Neural progenitor cell (in vitro differentiated cells): ENCODE results near the gene PHACTR1. TPM values are rescaled to one million over a fixed set of nuclear protein-coding genes. Genes with fewer than 3 reads are reported as not detected.

ENCODE experiments used
- DNase-seq: peaks from one replicate; pipeline ENCODE4 v3.0.0-alpha.2; 2016; ENCODE audit warnings: low spot score
- H2AFZ ChIP-seq: fragments of 200-600 bp; sonication (generic); replicated peaks from 2 replicates; pipeline ENCODE4 v1.6.1; 2016; ENCODE audit warnings: antibody characterized with exemption
- H3F3A ChIP-seq: fragments of 200-600 bp; sonication (generic); 2 replicates; pipeline ENCODE4 v1.6.1; 2016; ENCODE audit warnings: antibody characterized with exemption, low read depth
- H3K27ac ChIP-seq: fragments of 200-600 bp; sonication (generic); 2 replicates; pipeline ENCODE4 v1.5.1; 2016; ENCODE audit warnings: mild to moderate bottlenecking
- H3K27me3 ChIP-seq: fragments of 200-600 bp; sonication (generic); 2 replicates; pipeline ENCODE4 v1.6.1; 2016; ENCODE audit warnings: mild to moderate bottlenecking, moderate library complexity
- H3K36me3 ChIP-seq: fragments of 200-600 bp; sonication (generic); 2 replicates; pipeline ENCODE4 v1.5.1; 2016
- H3K4me1 ChIP-seq: fragments of 200-600 bp; sonication (generic); 2 replicates; pipeline ENCODE4 v1.6.1; 2016; ENCODE audit warnings: mixed run types
- H3K4me2 ChIP-seq: fragments of 200-600 bp; sonication (generic); 2 replicates; pipeline ENCODE4 v1.6.1; 2016
- H3K4me3 ChIP-seq: fragments of 200-600 bp; sonication (generic); 2 replicates; pipeline ENCODE4 v1.5.1; 2016
- H3K79me2 ChIP-seq: fragments of 200-600 bp; sonication (generic); 2 replicates; pipeline ENCODE4 v1.6.1; 2016; ENCODE audit warnings: low read depth
- H3K9ac ChIP-seq: fragments of 200-600 bp; sonication (generic); 2 replicates; pipeline ENCODE4 v1.6.1; 2016
- H3K9me3 ChIP-seq: fragments of 200-600 bp; sonication (generic); 2 replicates; pipeline ENCODE4 v1.5.1; 2016; ENCODE audit warnings: low read depth
- H4K20me1 ChIP-seq: fragments of 200-600 bp; sonication (generic); 2 replicates; pipeline ENCODE4 v1.6.1; 2016; ENCODE audit warnings: low read depth
- H3K27ac Mint-ChIP-seq: 3 replicates; pipeline ENCODE4 v1.8.0; 2021; ENCODE audit warnings: mixed read lengths
- H3K27me3 Mint-ChIP-seq: 2 replicates; pipeline ENCODE4 v1.8.0; 2022; ENCODE audit warnings: low read depth, mild to moderate bottlenecking, inconsistent platforms, moderate library complexity, mixed read lengths; ENCODE audit not compliant: insufficient read depth
- H3K36me3 Mint-ChIP-seq: 3 replicates; pipeline ENCODE4 v1.8.0; 2021; ENCODE audit warnings: mixed read lengths
- H3K4me1 Mint-ChIP-seq: 3 replicates; pipeline ENCODE4 v1.8.0; 2021; ENCODE audit warnings: mixed read lengths
- H3K4me3 Mint-ChIP-seq: 3 replicates; pipeline ENCODE4 v1.8.0; 2021; ENCODE audit warnings: mild to moderate bottlenecking, moderate library complexity, mixed read lengths
- H3K9me3 Mint-ChIP-seq: 3 replicates; pipeline ENCODE4 v1.8.0; 2020; ENCODE audit warnings: mixed read lengths
- EZH2 ChIP-seq: fragments of 200-600 bp; sonication (generic); IDR thresholded peaks from 2 replicates; pipeline ENCODE4 v1.6.1; 2017; ENCODE audit warnings: antibody characterized with exemption, mild to moderate bottlenecking, moderate library complexity
- EZH2phosphoT487 ChIP-seq: fragments of 200-600 bp; sonication (generic); IDR thresholded peaks from 2 replicates; pipeline ENCODE4 v1.6.1; 2017; ENCODE audit warnings: antibody characterized with exemption
- total RNA-seq: library from RNA; depleted of rRNA; stranded (reverse); fragments of >200 nt; gene quantifications from 2 replicates; pipeline ENCODE4 v1.2.3, GENCODE V29; 2015; ENCODE audit warnings: low replicate concordance
- TF ChIP-seq, protein P1 (sequence below): fragments of 200-600 bp; sonication (generic); IDR thresholded peaks from 2 replicates; pipeline ENCODE4 v1.5.1; 2017; ENCODE audit warnings: antibody characterized with exemption, mild to moderate bottlenecking

PHACTR1 gene
- total RNA-seq, 1 donor from 2014 or later: 2.4 TPM

DNA sequence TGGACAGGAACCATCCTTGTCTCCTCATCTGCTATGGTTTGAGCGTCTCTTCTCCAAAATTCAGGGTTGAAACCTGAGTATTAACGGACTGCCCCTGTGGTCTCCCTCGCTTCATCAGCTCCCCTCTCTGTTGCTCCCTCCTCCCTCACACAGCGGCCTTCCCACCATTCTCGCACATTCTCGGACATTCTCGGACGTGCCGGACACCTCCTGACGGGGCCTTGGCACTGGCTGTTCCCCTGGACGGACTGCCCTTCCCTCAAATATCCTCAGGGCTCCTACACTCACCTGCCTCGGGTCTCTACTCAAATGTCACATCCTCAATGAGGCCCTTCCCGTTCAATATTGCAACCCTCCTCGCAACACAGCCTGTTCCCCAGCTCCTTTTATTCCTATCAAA is 496.0 kb downstream of the PHACTR1 start:
- H3K9me3 Mint-ChIP-seq: no peaks in the 10 kb centered on the region
- H3K27me3 ChIP-seq: no peaks in the 10 kb centered on the region
- H3K4me3 ChIP-seq: no peak overlapping the region
- no peak overlapping the region for H3K4me3 Mint-ChIP-seq
- no peak overlapping the region for H3K27ac ChIP-seq
- no peak overlapping the region for H3K9ac ChIP-seq
- no peaks in the 10 kb centered on the region for H4K20me1 ChIP-seq
- H3K27me3 Mint-ChIP-seq: no peaks in the 10 kb centered on the region
- no peak for TF ChIP-seq EZH2phosphoT487
- no peak for TF ChIP-seq EZH2
- TF ChIP-seq, protein P1, sequence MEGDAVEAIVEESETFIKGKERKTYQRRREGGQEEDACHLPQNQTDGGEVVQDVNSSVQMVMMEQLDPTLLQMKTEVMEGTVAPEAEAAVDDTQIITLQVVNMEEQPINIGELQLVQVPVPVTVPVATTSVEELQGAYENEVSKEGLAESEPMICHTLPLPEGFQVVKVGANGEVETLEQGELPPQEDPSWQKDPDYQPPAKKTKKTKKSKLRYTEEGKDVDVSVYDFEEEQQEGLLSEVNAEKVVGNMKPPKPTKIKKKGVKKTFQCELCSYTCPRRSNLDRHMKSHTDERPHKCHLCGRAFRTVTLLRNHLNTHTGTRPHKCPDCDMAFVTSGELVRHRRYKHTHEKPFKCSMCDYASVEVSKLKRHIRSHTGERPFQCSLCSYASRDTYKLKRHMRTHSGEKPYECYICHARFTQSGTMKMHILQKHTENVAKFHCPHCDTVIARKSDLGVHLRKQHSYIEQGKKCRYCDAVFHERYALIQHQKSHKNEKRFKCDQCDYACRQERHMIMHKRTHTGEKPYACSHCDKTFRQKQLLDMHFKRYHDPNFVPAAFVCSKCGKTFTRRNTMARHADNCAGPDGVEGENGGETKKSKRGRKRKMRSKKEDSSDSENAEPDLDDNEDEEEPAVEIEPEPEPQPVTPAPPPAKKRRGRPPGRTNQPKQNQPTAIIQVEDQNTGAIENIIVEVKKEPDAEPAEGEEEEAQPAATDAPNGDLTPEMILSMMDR: no peak
- no peaks in the 10 kb centered on the region for H3K36me3 Mint-ChIP-seq
- H2AFZ ChIP-seq: no peak overlapping the region
- DNase-seq: no peak
- peaks cover 9% of the 10 kb centered on the region for H3K4me1 Mint-ChIP-seq
- H3K9me3 ChIP-seq: no peaks in the 10 kb centered on the region
- no peaks in the 10 kb centered on the region for H3K4me1 ChIP-seq
- H3K27ac Mint-ChIP-seq: no peak overlapping the region
- no peaks in the 10 kb centered on the region for H3K36me3 ChIP-seq
- H3K4me2 ChIP-seq: no peak overlapping the region
- H3K79me2 ChIP-seq: no peaks in the 10 kb centered on the region
- no peaks in the 10 kb centered on the region for H3F3A ChIP-seq

DNA sequence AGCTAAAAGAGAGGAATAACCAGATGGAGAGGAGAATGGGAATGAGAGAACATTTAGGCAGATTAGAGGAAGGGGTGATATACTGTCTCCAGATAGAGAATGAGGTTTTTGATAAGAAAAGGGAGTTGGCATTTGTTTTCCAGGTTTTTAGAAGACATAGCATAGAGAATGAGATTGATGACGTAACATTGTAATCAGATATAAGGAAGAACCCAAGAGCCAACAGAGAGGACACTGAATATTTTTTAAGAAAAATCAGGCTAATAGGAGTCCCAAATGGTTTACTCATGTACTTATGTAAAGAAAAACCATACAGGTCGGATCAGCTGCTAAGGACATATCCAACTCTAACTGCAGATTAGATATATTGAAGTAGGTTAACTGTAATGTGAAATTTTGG is 498.8 kb downstream of the PHACTR1 start:
- Histone ChIP-seq H3K79me2 (no peaks in the 10 kb centered on the region), H3F3A (no peaks in the 10 kb centered on the region), H3K9me3 (no peaks in the 10 kb centered on the region), H3K4me1 (no peaks in the 10 kb centered on the region), H3K9ac (no peak overlapping the region), H2AFZ (no peak overlapping the region), H3K4me2 (no peak overlapping the region), H3K36me3 (no peaks in the 10 kb centered on the region), H3K27ac (no peak overlapping the region), H3K27me3 (no peaks in the 10 kb centered on the region), H4K20me1 (no peaks in the 10 kb centered on the region), H3K4me3 (no peak overlapping the region)
- peaks cover 3% of the 10 kb centered on the region for H3K27me3 Mint-ChIP-seq
- H3K4me1 Mint-ChIP-seq: peaks cover 5% of the 10 kb centered on the region
- H3K4me3 Mint-ChIP-seq: no peak overlapping the region
- H3K9me3 Mint-ChIP-seq: no peaks in the 10 kb centered on the region
- DNase-seq: no peak
- no peaks in the 10 kb centered on the region for H3K36me3 Mint-ChIP-seq
- TF ChIP-seq EZH2 (no peak), EZH2phosphoT487 (no peak)
- TF ChIP-seq, protein P1: no peak
- H3K27ac Mint-ChIP-seq: no peak overlapping the region

DNA sequence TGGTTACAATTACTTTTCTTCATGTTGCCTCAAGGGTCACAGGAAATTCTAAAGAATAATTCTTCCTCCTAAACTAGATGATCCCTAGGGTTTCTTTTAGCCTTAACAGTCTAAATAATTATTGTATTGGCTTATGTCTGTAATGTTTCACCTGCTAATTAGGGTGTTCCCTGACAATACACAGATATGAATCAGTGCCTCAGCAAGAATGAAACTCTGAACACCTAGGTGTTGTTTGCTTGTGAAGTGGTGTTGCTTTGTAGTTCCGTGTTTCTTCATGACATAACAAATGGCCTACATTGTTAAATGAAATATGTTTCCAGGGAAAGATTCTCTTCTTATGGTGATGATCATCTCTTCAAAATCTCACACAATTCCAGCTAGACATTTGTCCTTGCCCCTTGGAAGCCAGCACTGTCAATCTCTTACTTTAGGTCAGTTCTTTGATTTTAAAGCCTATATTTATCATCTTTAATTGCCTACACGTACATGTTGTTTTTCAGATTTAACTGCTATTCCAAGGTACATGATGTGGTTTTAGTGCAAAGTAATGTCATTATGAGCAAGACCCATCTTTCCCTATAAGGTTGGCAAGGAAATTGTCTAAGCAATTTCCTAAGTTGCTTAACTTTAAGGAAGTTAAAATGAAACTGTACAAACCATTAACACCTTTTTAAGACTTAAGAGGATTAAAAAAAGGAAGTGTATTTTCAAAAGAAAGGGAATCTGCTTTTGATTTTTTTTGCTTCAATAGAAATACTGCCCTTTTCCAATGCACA is 499.9 kb downstream of the PHACTR1 start:
- H3K4me1 Mint-ChIP-seq: peaks cover 5% of the 10 kb centered on the region
- no peaks in the 10 kb centered on the region for H3K36me3 Mint-ChIP-seq
- Histone ChIP-seq H3K27me3 (no peaks in the 10 kb centered on the region), H3K4me1 (no peaks in the 10 kb centered on the region), H3K4me2 (no peak overlapping the region), H3K36me3 (no peaks in the 10 kb centered on the region), H3K9me3 (no peaks in the 10 kb centered on the region), H2AFZ (no peak overlapping the region), H3K9ac (no peak overlapping the region), H3K27ac (no peak overlapping the region), H3K79me2 (no peaks in the 10 kb centered on the region), H3F3A (no peaks in the 10 kb centered on the region), H4K20me1 (no peaks in the 10 kb centered on the region), H3K4me3 (no peak overlapping the region)
- no peak for DNase-seq
- no peak overlapping the region for H3K4me3 Mint-ChIP-seq
- no peaks in the 10 kb centered on the region for H3K9me3 Mint-ChIP-seq
- no peak overlapping the region for H3K27ac Mint-ChIP-seq
- TF ChIP-seq EZH2 (no peak), EZH2phosphoT487 (no peak)
- TF ChIP-seq, protein P1: no peak
- peaks cover 3% of the 10 kb centered on the region for H3K27me3 Mint-ChIP-seq
